ENCODE results near the gene WDR7.

The WDR7 gene

DNA sequence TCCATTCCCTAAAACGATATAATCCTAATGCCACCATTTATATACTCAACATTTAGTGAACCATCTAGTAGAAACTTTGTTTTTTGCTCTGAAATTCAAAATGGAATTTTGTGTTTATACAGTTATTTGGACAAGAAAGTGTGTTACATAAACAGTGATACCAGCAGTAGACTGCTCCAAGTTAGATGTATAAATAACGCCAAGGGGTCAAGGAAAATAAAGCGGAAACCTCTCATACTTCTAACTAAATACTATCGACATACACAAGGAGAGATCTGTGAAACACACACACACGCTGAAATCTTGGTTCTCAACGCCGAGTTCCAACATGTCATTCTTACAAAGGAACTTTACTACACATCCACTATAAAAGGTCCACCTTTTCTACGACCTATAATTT is 14.0 kb upstream of the WDR7 start:
- peak overlapping the region; percentile 96 for H3K27ac ChIP-seq
- TF ChIP-seq, protein P1, sequence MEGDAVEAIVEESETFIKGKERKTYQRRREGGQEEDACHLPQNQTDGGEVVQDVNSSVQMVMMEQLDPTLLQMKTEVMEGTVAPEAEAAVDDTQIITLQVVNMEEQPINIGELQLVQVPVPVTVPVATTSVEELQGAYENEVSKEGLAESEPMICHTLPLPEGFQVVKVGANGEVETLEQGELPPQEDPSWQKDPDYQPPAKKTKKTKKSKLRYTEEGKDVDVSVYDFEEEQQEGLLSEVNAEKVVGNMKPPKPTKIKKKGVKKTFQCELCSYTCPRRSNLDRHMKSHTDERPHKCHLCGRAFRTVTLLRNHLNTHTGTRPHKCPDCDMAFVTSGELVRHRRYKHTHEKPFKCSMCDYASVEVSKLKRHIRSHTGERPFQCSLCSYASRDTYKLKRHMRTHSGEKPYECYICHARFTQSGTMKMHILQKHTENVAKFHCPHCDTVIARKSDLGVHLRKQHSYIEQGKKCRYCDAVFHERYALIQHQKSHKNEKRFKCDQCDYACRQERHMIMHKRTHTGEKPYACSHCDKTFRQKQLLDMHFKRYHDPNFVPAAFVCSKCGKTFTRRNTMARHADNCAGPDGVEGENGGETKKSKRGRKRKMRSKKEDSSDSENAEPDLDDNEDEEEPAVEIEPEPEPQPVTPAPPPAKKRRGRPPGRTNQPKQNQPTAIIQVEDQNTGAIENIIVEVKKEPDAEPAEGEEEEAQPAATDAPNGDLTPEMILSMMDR (conservative IDR thresholded peaks at IDR 0.05): no peak

DNA sequence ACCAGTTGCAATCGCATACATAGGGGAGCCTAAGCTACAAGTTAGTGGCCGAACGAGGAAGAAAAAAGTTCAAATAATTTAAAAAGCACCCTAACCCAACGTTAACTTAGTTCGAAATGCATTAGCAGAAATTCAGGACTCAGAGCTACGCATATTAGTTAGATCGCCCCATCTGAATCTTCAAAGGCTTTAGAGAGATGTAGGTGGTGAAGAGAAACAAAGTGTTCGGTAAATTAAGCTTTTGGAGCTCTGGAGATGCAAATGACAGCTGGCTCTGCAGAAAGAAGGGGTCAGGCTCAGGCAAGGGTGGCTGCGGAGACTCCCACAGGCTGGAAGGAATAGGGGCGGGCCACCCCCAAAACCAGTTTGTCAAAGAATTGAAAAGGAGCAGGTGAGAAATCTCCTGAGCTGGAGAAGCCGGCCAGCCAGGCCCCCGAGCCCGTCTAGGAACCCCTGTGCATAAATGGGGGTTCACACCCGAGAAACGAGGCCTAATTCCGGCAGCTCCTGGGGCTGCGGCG is 13.4 kb upstream of the WDR7 start:
- H3K27ac ChIP-seq: peak overlapping the region; percentile 96
- TF ChIP-seq, protein P1 (conservative IDR thresholded peaks at IDR 0.05): no peak

DNA sequence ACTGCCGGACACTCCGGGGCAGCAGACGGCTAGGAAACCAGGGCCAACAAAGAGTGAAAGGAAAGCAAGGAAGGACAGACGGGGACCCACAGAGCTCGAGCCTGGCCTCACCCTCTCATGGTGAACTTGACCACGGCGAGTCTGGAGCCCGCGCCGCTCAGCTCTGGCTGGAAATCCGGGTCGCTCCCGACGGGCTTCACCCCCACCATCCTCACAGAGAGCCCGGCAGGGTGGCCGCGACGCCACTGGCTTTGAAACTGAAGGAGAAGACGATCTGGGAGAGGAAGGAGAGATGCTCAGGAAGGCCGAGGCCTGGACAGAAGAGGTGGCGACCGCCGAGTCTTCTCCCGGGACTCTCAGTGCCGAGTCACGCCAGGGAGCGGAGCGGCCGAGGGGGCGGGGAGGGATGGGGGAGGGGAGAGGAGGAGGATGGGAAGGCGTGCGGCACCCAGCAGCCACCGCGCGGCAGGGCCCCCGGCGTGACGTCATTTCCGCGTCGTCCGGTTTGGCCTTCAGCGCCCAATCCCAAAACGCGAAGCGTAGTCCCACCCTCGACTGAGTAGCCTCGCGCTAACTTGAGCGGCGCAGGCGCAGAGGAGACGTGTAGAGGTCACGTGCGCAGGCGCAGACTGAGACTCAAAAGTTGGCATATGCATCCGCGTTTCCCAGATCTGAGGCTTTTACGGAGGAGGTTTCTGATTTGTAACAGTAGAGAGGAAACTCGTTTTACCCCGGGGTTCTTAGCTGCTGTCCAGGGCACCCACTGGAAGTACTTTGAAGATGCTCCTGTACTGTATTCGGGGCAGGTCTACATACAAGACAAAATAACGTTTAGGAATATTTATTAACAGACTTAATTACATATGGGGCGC is 12.7 kb upstream of the WDR7 start, which contains the start of gene TXNL1:
Gene TXNL1 (minus strand): TSS at position 361 of the 872 bp plus-strand sequence. CDS start 152 bp downstream, at position 209.
- TF ChIP-seq, protein P1 (conservative IDR thresholded peaks at IDR 0.05): no peak
- peak within 1 kb of the TSS; percentile 96 for H3K27ac ChIP-seq

DNA sequence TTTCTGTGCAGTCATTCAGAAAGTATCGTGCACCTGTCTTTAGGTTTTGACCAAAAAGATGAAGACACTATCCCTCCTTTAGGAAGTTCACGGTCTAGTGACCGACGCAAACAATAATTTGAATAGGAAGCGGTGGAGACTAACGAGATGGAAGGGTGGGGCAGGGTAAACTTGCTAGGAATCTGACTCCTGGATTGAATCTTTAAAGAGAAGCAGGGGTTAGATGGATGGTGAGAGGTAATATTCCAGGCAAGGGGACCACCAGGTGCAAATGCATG is 12.1 kb upstream of the WDR7 start:
- TF ChIP-seq, protein P1 (conservative IDR thresholded peaks at IDR 0.05): no peak
- peak overlapping the region; percentile 96 for H3K27ac ChIP-seq

DNA sequence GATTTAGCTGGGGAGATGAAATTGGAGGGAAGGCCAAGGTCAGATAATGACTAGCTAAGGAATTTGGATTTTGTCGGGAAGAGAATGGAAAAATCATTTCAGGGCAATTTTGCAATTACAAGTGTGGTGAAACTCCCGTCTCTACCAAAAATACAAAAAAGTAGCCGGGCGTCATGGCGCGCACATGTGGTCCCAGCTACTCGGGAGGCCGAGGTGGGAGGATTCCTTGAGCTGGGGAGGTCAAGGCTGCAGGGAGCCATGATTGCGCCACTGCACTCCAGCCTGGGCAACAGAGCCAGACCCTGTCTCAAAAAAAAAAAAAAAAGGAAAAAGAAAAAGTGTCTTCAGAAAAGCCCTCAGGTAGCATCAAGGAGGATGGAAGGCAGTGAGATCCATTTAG is 11.6 kb upstream of the WDR7 start:
- TF ChIP-seq, protein P1 (conservative IDR thresholded peaks at IDR 0.05): no peak

DNA sequence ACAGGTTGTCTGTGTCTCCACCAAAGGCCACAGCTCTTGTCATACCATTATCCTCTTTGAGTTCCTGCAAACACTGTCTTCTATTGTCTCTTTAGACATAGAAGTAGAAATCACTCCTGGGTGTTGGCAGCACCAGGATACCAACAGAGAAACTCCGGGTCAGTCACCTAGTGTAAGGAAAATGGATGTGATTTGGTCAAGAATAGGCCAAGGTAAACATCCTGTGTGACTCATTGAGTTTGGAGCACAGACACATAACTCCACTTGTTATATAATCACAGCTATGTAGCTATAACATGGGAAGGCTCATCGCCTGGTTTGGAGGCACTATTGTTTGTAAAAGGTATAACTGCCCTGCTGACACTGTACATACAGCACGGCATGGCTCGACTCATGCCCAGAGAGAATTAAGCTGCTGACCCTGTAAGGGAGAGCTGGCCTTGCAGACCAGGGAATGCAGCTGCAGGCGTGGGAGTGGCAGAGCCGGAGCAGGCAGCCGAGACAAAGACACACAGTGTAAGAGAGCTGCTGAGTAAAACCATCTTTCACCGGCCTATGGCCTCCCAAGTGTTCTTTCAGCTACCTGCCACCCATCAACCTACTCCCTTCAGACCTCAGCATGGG is 9.3 kb upstream of the WDR7 start:
- no peak overlapping the region for H3K27ac ChIP-seq
- TF ChIP-seq, protein P1 (conservative IDR thresholded peaks at IDR 0.05): no peak

More for the DNA sequence above, 11.6 kb upstream of the WDR7 start:
- H3K27ac ChIP-seq: peak overlapping the region; percentile 96

DNA sequence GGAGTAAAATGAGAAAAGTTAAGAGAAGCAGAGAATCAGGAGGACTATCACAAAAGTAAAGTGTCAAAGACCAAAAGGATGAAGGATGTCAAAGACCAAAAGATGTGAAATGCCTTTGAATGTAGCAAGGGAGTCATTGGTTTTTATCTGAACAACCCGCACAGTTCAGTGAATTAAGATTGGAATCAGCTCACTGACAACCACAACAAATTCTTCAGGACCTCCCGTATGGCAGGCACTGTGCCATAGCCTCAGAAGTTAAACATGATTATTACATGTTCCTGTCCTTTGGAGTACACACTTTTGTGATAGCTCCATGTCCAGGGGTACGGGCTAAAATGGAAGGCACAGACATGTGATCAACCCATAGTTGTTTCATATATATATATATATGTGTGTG is 7.8 kb upstream of the WDR7 start:
- TF ChIP-seq, protein P1 (conservative IDR thresholded peaks at IDR 0.05): no peak
- H3K27ac ChIP-seq: no peak overlapping the region

Measured in VCaP (cell line).